Keratinocyte (primary cell): ENCODE measurements around the gene SCUBE3. TPM values are rescaled to one million over a fixed set of nuclear protein-coding genes. Genes with fewer than 3 reads are reported as not detected.

Experiments used
- DNase-seq: peaks from one replicate; pipeline ENCODE4 v3.0.0-alpha.2; 2011; ENCODE audit warnings: low read depth, missing footprints, low spot score
- FAIRE-seq: peaks from 2 replicates; lab custom pipeline; 2011; peaks lifted over from hg19 to GRCh38; lab: Jason Lieb, UNC
- H2AFZ ChIP-seq: 2 replicates; pipeline ENCODE4 v1.6.0; 2012; ENCODE audit warnings: low read length, control low read depth, inconsistent platforms; ENCODE audit not compliant: control insufficient read depth
- H3K27ac ChIP-seq: 2 replicates; pipeline ENCODE4 v1.5.1; 2011; ENCODE audit warnings: low read length; ENCODE audit not compliant: control insufficient read depth, insufficient read depth
- H3K27me3 ChIP-seq: 3 replicates; pipeline ENCODE4 v1.6.0; 2011; ENCODE audit warnings: low read length; ENCODE audit not compliant: control insufficient read depth, insufficient read depth; ENCODE audit errors: extremely low read depth
- H3K36me3 ChIP-seq, 2 experiments: 2 replicates in 1 of 2; 3 replicates in 1 of 2; pipeline ENCODE4 v1.5.1; 2011; ENCODE audit warnings: low read length in 2 of 2, mild to moderate bottlenecking in 1 of 2; ENCODE audit not compliant: control insufficient read depth in 2 of 2, insufficient read depth in 2 of 2; ENCODE audit errors: extremely low read depth in 1 of 2
- H3K4me1 ChIP-seq: 3 replicates; pipeline ENCODE4 v1.5.1; 2011; ENCODE audit warnings: low read length; ENCODE audit not compliant: control insufficient read depth, insufficient read depth; ENCODE audit errors: extremely low read depth
- H3K4me2 ChIP-seq: 3 replicates; pipeline ENCODE4 v1.6.0; 2011; ENCODE audit warnings: low read depth, low read length; ENCODE audit not compliant: control insufficient read depth, insufficient read depth; ENCODE audit errors: extremely low read depth
- H3K4me3 ChIP-seq, 3 experiments: fragments of 200-600 bp in 1 of 3; sonication (generic) in 1 of 3; 2 replicates in 2 of 3; 3 replicates in 1 of 3; pipeline ENCODE4 v1.5.1; 2011 to 2016; ENCODE audit warnings: low read length in 3 of 3, mild to moderate bottlenecking in 3 of 3, control low read depth in 2 of 3, inconsistent platforms in 1 of 3, low read depth in 1 of 3, mixed read lengths in 1 of 3, mixed run types in 1 of 3, moderate library complexity in 1 of 3; ENCODE audit not compliant: control insufficient read depth in 2 of 3, insufficient read depth in 2 of 3; ENCODE audit errors: extremely low read depth in 1 of 3
- H3K79me2 ChIP-seq: 2 replicates; pipeline ENCODE4 v1.6.0; 2012; ENCODE audit warnings: low read length; ENCODE audit not compliant: control insufficient read depth, insufficient read depth
- H3K9ac ChIP-seq: 3 replicates; pipeline ENCODE4 v1.6.0; 2011; ENCODE audit warnings: low read length; ENCODE audit not compliant: control insufficient read depth, insufficient read depth; ENCODE audit errors: extremely low read depth
- H3K9me1 ChIP-seq: 3 replicates; pipeline ENCODE4 v1.6.0; 2011; ENCODE audit warnings: low read length; ENCODE audit not compliant: control insufficient read depth, insufficient read depth; ENCODE audit errors: extremely low read depth
- H3K9me3 ChIP-seq: 2 replicates; pipeline ENCODE4 v1.5.1; 2012; ENCODE audit warnings: low read depth, low read length; ENCODE audit not compliant: control insufficient read depth
- H4K20me1 ChIP-seq: 3 replicates; pipeline ENCODE4 v1.6.0; 2011; ENCODE audit warnings: low read length; ENCODE audit not compliant: control insufficient read depth, insufficient read depth; ENCODE audit errors: extremely low read depth
- EZH2 ChIP-seq: IDR thresholded peaks from one replicate; pipeline ENCODE4 v1.6.1; 2012; ENCODE audit warnings: inconsistent platforms, mild to moderate bottlenecking, low read length, moderate library complexity
- dilution Hi-C: fragments of 300-500 bp; cut with MboI; formaldehyde crosslinking; loops from one replicate; pipeline ENCODE4 v1.7.0; 2020; ENCODE audit warnings: low sequenced_read_pairs; ENCODE audit not compliant: extremely low pct_ligation_motif_present
- polyA plus RNA-seq, 5 experiments: library from polyadenylated mRNA; depleted of rRNA in 3 of 5; stranded (reverse) in 3 of 5; stranded (forward) in 1 of 5; unstranded in 1 of 5; fragments of >200 nt; gene quantifications; 1 replicate in 1 of 5; 2 replicates in 3 of 5; 3 replicates in 1 of 5; pipeline versions ENCODE4 v1.2.1 to v1.2.3, GENCODE V29; 2011 to 2012; ENCODE audit warnings: missing spikeins in 2 of 5, low read depth in 1 of 5, low replicate concordance in 1 of 5
- TF ChIP-seq, protein P1 (sequence below), 3 experiments: IDR thresholded peaks in 1 of 3; conservative IDR thresholded peaks in 1 of 3; optimal IDR thresholded peaks in 1 of 3; 2 replicates in 2 of 3; 3 replicates in 1 of 3; pipeline versions ENCODE3 to v1.5.1; 2011; ENCODE audit warnings: low read length in 3 of 3, mild to moderate bottlenecking in 3 of 3, moderate library complexity in 2 of 3, control low read depth in 1 of 3, inconsistent platforms in 1 of 3; ENCODE audit not compliant: insufficient read depth in 2 of 3; ENCODE audit errors: extremely low read depth in 1 of 3

SCUBE3 gene
- polyA plus RNA-seq, 1 donor (not counting 4 experiments of a cell fraction or from before 2014, with no cell fraction given) = 0.01 TPM

DNA sequence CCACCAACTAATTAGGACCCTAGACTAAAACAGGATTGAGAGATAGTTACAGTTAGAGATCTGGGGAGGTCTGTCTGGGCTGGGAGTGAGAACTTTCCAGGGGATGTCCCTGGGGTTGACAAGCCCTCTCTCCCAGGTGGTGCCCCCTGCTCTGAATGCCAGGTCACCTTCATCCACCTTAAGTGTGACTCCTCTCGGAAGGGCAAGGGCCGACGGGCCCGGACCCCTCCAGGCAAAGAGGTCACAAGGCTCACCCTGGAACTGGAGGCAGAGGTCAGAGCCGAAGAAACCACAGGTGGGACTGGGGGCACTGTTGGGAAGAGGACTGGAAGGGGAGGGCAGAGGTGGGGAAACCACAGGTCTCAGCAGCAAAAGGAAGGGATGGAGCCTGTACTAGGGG is 28.7 kb downstream of the SCUBE3 start:
- H3K9ac ChIP-seq = no peak overlapping the region
- dilution Hi-C loops = no loop called here
- no peak overlapping the region for H3K4me3 ChIP-seq
- no peak for FAIRE-seq
- H3K27me3 ChIP-seq = no peaks in the 10 kb centered on the region
- no peaks in the 10 kb centered on the region for H3K79me2 ChIP-seq
- H3K4me1 ChIP-seq = no peaks in the 10 kb centered on the region
- H3K36me3 ChIP-seq = no peaks in the 10 kb centered on the region
- no peak overlapping the region for H3K27ac ChIP-seq
- DNase-seq = no peak
- TF ChIP-seq, protein P1, sequence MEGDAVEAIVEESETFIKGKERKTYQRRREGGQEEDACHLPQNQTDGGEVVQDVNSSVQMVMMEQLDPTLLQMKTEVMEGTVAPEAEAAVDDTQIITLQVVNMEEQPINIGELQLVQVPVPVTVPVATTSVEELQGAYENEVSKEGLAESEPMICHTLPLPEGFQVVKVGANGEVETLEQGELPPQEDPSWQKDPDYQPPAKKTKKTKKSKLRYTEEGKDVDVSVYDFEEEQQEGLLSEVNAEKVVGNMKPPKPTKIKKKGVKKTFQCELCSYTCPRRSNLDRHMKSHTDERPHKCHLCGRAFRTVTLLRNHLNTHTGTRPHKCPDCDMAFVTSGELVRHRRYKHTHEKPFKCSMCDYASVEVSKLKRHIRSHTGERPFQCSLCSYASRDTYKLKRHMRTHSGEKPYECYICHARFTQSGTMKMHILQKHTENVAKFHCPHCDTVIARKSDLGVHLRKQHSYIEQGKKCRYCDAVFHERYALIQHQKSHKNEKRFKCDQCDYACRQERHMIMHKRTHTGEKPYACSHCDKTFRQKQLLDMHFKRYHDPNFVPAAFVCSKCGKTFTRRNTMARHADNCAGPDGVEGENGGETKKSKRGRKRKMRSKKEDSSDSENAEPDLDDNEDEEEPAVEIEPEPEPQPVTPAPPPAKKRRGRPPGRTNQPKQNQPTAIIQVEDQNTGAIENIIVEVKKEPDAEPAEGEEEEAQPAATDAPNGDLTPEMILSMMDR (optimal IDR thresholded peaks at IDR 0.05 in 1 of 3, IDR thresholded peaks at IDR 0.05 in 1 of 3, conservative IDR thresholded peaks at IDR 0.05 in 1 of 3; ENCODE audit: extremely low read depth in 1 of 3, insufficient read depth in 2 of 3, low read length in 3 of 3) = no peak
- no peak for TF ChIP-seq EZH2
- H3K9me3 ChIP-seq = no peaks in the 10 kb centered on the region
- no peaks in the 10 kb centered on the region for H3K9me1 ChIP-seq
- peaks cover 3% of the 10 kb centered on the region for H4K20me1 ChIP-seq
- no peak overlapping the region for H2AFZ ChIP-seq
- H3K4me2 ChIP-seq = no peak overlapping the region

DNA sequence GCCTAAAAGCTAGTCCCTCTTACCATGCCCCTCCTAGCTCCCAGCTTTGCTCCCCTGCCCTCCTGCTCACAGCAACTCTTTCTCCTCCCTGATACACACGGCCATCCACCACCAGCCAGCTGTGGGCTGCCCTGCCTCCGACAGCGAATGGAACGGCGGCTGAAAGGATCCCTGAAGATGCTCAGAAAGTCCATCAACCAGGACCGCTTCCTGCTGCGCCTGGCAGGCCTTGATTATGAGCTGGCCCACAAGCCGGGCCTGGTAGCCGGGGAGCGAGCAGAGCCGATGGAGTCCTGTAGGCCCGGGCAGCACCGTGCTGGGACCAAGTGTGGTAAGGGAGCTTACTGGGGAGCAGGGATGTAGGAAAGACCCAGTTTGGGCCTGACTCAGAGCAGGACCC is 29.1 kb downstream of the SCUBE3 start:
- H3K9me1 ChIP-seq = no peaks in the 10 kb centered on the region
- H3K4me1 ChIP-seq = no peaks in the 10 kb centered on the region
- no peak overlapping the region for H3K9ac ChIP-seq
- H3K27me3 ChIP-seq = no peaks in the 10 kb centered on the region
- TF ChIP-seq, protein P1 (optimal IDR thresholded peaks at IDR 0.05 in 1 of 3, IDR thresholded peaks at IDR 0.05 in 1 of 3, conservative IDR thresholded peaks at IDR 0.05 in 1 of 3; ENCODE audit: extremely low read depth in 1 of 3, insufficient read depth in 2 of 3, low read length in 3 of 3) = no peak
- no peak for TF ChIP-seq EZH2
- H3K4me3 ChIP-seq = no peak overlapping the region
- H4K20me1 ChIP-seq = peaks cover 3% of the 10 kb centered on the region
- dilution Hi-C loops = no loop called here
- no peak for FAIRE-seq
- DNase-seq = no peak
- no peak overlapping the region for H3K27ac ChIP-seq
- no peaks in the 10 kb centered on the region for H3K36me3 ChIP-seq
- no peak overlapping the region for H3K4me2 ChIP-seq
- no peak overlapping the region for H2AFZ ChIP-seq
- no peaks in the 10 kb centered on the region for H3K9me3 ChIP-seq
- H3K79me2 ChIP-seq = no peaks in the 10 kb centered on the region
